GM23338 (cell line): ENCODE data around the gene SNX30. TPM values are rescaled to one million over a fixed set of nuclear protein-coding genes. Genes with fewer than 3 reads are reported as not detected.

Experiments
- ATAC-seq: fragments of 200-7000 bp; cut with Tn5 transposase; 3 replicates; pipeline ENCODE4 v1.9.1; 2020
- DNase-seq: peaks from one replicate; pipeline ENCODE4 v3.0.0-alpha.2; 2015; ENCODE audit warnings: low spot score
- H2AFZ ChIP-seq: fragments of 200-600 bp; sonication (generic); 2 replicates; pipeline ENCODE4 v1.8.0; 2016; ENCODE audit warnings: antibody characterized with exemption, mild to moderate bottlenecking, moderate library complexity
- H3F3A ChIP-seq: fragments of 200-600 bp; sonication (generic); replicated peaks from 2 replicates; pipeline ENCODE4 v1.8.0; 2017; ENCODE audit warnings: antibody characterized with exemption, mixed run types, low read depth
- H3K27ac ChIP-seq: fragments of 200-600 bp; sonication (generic); 2 replicates; pipeline ENCODE4 v1.6.1; 2016; ENCODE audit warnings: low read depth
- H3K27me3 ChIP-seq: fragments of 200-600 bp; sonication (generic); 2 replicates; pipeline ENCODE4 v1.8.0; 2016; ENCODE audit warnings: mild to moderate bottlenecking, mixed run types, moderate library complexity; ENCODE audit not compliant: insufficient read depth
- H3K36me3 ChIP-seq: fragments of 200-600 bp; sonication (generic); 2 replicates; pipeline ENCODE4 v1.8.0; 2016; ENCODE audit warnings: mild to moderate bottlenecking; ENCODE audit not compliant: insufficient read depth
- H3K4me1 ChIP-seq: fragments of 200-600 bp; sonication (generic); 2 replicates; pipeline ENCODE4 v1.8.0; 2016; ENCODE audit warnings: mild to moderate bottlenecking, moderate library complexity; ENCODE audit not compliant: insufficient read depth
- H3K4me2 ChIP-seq: fragments of 200-600 bp; sonication (generic); 2 replicates; pipeline ENCODE4 v1.7.1; 2017; ENCODE audit warnings: mixed run types
- H3K4me3 ChIP-seq: fragments of 200-600 bp; sonication (generic); 2 replicates; pipeline ENCODE4 v1.6.1; 2016; ENCODE audit warnings: mixed run types
- H3K79me2 ChIP-seq: fragments of 200-600 bp; sonication (generic); replicated peaks from 2 replicates; pipeline ENCODE4 v1.8.0; 2017; ENCODE audit warnings: mild to moderate bottlenecking; ENCODE audit not compliant: insufficient read depth
- H3K9me2 ChIP-seq: fragments of 200-600 bp; sonication (generic); 2 replicates; pipeline ENCODE4 v1.8.0; 2017; ENCODE audit not compliant: insufficient read depth
- H4K20me1 ChIP-seq: fragments of 200-600 bp; sonication (generic); replicated peaks from 2 replicates; pipeline ENCODE4 v1.8.0; 2017; ENCODE audit warnings: mild to moderate bottlenecking; ENCODE audit not compliant: insufficient read depth
- H3K27ac Mint-ChIP-seq: 2 replicates; pipeline ENCODE4 v1.8.0; 2020; ENCODE audit warnings: inconsistent platforms, mild to moderate bottlenecking, moderate library complexity, mixed read lengths
- H3K27me3 Mint-ChIP-seq: 3 replicates; pipeline ENCODE4 v1.8.0; 2022; ENCODE audit warnings: low read depth, mild to moderate bottlenecking, moderate library complexity, mixed read lengths, inconsistent platforms; ENCODE audit not compliant: insufficient read depth, poor library complexity
- H3K36me3 Mint-ChIP-seq: 3 replicates; pipeline ENCODE4 v1.8.0; 2021; ENCODE audit warnings: low read depth, mild to moderate bottlenecking, inconsistent platforms, moderate library complexity, mixed read lengths
- H3K4me1 Mint-ChIP-seq: 3 replicates; pipeline ENCODE4 v1.8.0; 2020; ENCODE audit warnings: mild to moderate bottlenecking, inconsistent platforms, mixed read lengths
- H3K4me3 Mint-ChIP-seq: 3 replicates; pipeline ENCODE4 v1.8.0; 2021; ENCODE audit warnings: moderate library complexity, mild to moderate bottlenecking, inconsistent platforms, mixed read lengths
- H3K9me3 Mint-ChIP-seq: 3 replicates; pipeline ENCODE4 v1.8.0; 2020; ENCODE audit warnings: moderate library complexity, mild to moderate bottlenecking, inconsistent platforms, mixed read lengths
- EZH2phosphoT487 ChIP-seq: fragments of 200-600 bp; sonication (generic); IDR thresholded peaks from one replicate; pipeline ENCODE4 v1.8.1; 2018; ENCODE audit warnings: antibody characterized with exemption; ENCODE audit not compliant: unreplicated experiment
- JUNB ChIP-seq: IDR thresholded peaks from one replicate; pipeline ENCODE4 v1.6.1; 2016; ENCODE audit warnings: antibody characterized with exemption; ENCODE audit not compliant: unreplicated experiment
- POLR2AphosphoS5 ChIP-seq: IDR thresholded peaks from 2 replicates; pipeline ENCODE4 v1.6.1; 2016; ENCODE audit warnings: antibody characterized with exemption, low read depth
- ZNF331 ChIP-seq: fragments of 250-450 bp; sonication (Bioruptor Pico); IDR thresholded peaks from 2 replicates; pipeline ENCODE4 v1.5.0; 2020; ENCODE audit warnings: low read depth, mild to moderate bottlenecking, moderate library complexity
- polyA plus RNA-seq: library from polyadenylated mRNA; unstranded; fragments of >200 nt; fragmentation: Nextera tagmentation; extraction: Ambion mirVana; gene quantifications from 2 replicates; pipeline ENCODE4 v1.2.1, GENCODE V29; 2016
- total RNA-seq: library from RNA; depleted of rRNA; stranded (reverse); fragments of >200 nt; shearing (Covaris generic); gene quantifications from 2 replicates; pipeline ENCODE4 v1.2.3, GENCODE V29; 2014
- TF ChIP-seq, protein P1 (sequence below): IDR thresholded peaks from one replicate; pipeline ENCODE4 v1.6.1; 2018; ENCODE audit warnings: antibody characterized with exemption; ENCODE audit not compliant: unreplicated experiment
- TF ChIP-seq, protein P2 (sequence below): IDR thresholded peaks from 2 replicates; pipeline ENCODE4 v1.6.1; 2016; ENCODE audit warnings: antibody characterized with exemption

The SNX30 gene
- total and polyA plus RNA-seq, 2 experiments from 2014 or later = 2.1 to 17.8 TPM

DNA sequence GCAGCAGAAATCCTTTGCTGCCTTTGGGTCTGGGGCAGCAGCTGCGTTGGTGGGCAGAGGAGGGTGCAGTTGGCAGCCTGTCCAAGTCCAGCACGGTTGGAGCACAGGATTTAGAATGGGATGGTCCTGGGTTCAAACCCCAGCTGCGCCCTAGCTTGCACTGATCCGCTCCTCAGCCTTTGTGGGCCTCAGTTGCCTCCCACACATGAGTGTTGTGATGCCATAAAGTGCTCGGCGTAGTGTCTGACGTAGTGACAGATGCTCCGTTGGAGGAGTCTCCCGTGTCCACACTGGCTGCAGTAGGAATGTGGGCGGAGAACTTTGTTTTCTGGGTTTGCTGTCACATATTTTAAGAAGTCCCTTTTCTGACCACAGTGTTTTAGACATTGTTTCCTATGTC is 104.1 kb downstream of the SNX30 start (continued):
- TF ChIP-seq, protein P1, sequence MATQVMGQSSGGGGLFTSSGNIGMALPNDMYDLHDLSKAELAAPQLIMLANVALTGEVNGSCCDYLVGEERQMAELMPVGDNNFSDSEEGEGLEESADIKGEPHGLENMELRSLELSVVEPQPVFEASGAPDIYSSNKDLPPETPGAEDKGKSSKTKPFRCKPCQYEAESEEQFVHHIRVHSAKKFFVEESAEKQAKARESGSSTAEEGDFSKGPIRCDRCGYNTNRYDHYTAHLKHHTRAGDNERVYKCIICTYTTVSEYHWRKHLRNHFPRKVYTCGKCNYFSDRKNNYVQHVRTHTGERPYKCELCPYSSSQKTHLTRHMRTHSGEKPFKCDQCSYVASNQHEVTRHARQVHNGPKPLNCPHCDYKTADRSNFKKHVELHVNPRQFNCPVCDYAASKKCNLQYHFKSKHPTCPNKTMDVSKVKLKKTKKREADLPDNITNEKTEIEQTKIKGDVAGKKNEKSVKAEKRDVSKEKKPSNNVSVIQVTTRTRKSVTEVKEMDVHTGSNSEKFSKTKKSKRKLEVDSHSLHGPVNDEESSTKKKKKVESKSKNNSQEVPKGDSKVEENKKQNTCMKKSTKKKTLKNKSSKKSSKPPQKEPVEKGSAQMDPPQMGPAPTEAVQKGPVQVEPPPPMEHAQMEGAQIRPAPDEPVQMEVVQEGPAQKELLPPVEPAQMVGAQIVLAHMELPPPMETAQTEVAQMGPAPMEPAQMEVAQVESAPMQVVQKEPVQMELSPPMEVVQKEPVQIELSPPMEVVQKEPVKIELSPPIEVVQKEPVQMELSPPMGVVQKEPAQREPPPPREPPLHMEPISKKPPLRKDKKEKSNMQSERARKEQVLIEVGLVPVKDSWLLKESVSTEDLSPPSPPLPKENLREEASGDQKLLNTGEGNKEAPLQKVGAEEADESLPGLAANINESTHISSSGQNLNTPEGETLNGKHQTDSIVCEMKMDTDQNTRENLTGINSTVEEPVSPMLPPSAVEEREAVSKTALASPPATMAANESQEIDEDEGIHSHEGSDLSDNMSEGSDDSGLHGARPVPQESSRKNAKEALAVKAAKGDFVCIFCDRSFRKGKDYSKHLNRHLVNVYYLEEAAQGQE = no peak

DNA sequence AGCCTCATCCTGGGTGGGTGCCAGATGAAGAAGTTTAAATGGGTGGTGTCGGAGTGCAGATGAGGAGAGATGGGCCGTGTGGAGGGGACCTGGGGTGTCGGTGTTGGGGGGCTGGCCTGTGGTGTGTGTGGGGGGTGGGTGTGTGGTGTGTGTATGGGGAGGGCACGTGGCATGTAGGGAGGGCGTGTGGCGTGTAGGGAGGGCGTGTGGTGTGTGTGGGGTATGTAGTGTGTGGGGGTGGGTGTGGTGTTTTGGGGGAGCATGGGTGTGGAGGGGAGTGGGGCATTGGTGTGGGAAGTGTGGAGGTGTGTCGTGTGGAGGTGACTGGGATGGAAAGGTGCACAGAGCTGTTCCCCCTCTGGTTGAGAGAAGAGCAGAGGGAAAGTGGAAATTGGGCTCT is 105.6 kb downstream of the SNX30 start:
- TF ChIP-seq EZH2phosphoT487 = no peak
- TF ChIP-seq JUNB = no peak
- TF ChIP-seq, protein P1 = no peak
- no peak for TF ChIP-seq ZNF331 (CRISPR knock-in tag)
- TF ChIP-seq, protein P2, sequence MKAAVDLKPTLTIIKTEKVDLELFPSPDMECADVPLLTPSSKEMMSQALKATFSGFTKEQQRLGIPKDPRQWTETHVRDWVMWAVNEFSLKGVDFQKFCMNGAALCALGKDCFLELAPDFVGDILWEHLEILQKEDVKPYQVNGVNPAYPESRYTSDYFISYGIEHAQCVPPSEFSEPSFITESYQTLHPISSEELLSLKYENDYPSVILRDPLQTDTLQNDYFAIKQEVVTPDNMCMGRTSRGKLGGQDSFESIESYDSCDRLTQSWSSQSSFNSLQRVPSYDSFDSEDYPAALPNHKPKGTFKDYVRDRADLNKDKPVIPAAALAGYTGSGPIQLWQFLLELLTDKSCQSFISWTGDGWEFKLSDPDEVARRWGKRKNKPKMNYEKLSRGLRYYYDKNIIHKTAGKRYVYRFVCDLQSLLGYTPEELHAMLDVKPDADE = no peak
- no peak for TF ChIP-seq POLR2AphosphoS5
- no peaks in the 10 kb centered on the region for H3K4me1 ChIP-seq
- no peak overlapping the region for H3K27ac Mint-ChIP-seq
- H3K79me2 ChIP-seq = no peaks in the 10 kb centered on the region
- no peak overlapping the region for H3K4me3 ChIP-seq
- H3K4me1 Mint-ChIP-seq = peaks cover 10% of the 10 kb centered on the region
- no peaks in the 10 kb centered on the region; the same call in 1 of the 2 replicates for H4K20me1 ChIP-seq
- H2AFZ ChIP-seq = no peak overlapping the region
- DNase-seq (no peak), ATAC-seq (no peak)
- H3K4me3 Mint-ChIP-seq = no peak overlapping the region
- H3K36me3 ChIP-seq = no peaks in the 10 kb centered on the region; the same call in 1 of the 2 replicates
- H3K9me2 ChIP-seq = no peaks in the 10 kb centered on the region
- H3K9me3 Mint-ChIP-seq = 0 out of 3 replicates have a peak, but pooled peaks cover 3% of the 10 kb centered on the region
- H3K27ac ChIP-seq = no peak overlapping the region
- H3K4me2 ChIP-seq = no peak overlapping the region
- H3F3A ChIP-seq = no peaks in the 10 kb centered on the region
- H3K36me3 Mint-ChIP-seq = peaks cover 2% of the 10 kb centered on the region; the same call in 1 of the 3 replicates
- no peaks in the 10 kb centered on the region for H3K27me3 ChIP-seq
- peaks cover 4% of the 10 kb centered on the region for H3K27me3 Mint-ChIP-seq
